Measurements from ENCODE around the gene CBFA2T3.

GRCh38 chr16:88965826-88966480 is 11.1 kb downstream of the CBFA2T3 start:
- TF ChIP-seq CTCF (IDR thresholded peaks at IDR 0.05) (no peak), POLR2A (IDR thresholded peaks at IDR 0.05) (no peak), EP300 (IDR thresholded peaks at IDR 0.05; ENCODE audit: low read depth) (no peak)
